Stimulated activated CD4-positive, alpha-beta T cell treated with anti-CD3 and anti-CD28 coated beads, Interleukin-12 subunit alpha, Interleukin-12 subunit beta, amount 100 ng/mL, for 48 hours (primary cell): ENCODE results near the gene CADM2.

Source experiments
- DNase-seq, 3 donors: peaks; one replicate each; pipeline ENCODE4 v3.0.0-alpha.2; 2020; ENCODE audit warnings: low read depth in 2 of 3, low spot score in 1 of 3

Gene CADM2

GRCh38 chr3:85304360-85304964 is 345.7 kb downstream of the CADM2 start:
- DNase-seq, result no peak

GRCh38 chr3:85312331-85312730 is 353.5 kb downstream of the CADM2 start:
- no peak for DNase-seq

GRCh38 chr3:85313380-85313779 is 354.6 kb downstream of the CADM2 start:
- DNase-seq, result no peak

- DNase-seq, result no peak
Measured at GRCh38 chr3:85316252-85316651, 357.5 kb downstream of the CADM2 start.

DNA sequence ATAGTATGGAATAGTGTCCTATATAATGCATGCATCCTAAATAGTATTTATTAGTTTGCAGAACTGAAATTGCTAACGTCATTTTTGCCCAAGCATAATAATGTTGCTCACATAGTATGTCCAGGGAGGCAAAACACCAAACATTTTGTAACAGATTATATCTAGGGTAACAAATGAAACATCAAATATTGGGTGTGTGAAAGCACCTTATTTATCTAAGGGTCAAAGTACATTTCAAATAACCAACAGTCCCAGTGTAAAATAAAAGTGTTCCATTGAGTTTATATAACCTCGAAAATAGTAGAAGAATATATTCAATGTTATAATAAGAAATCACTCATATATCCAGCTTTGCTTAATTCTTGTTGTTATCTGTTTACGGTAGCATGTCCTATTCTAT is 363.1 kb downstream of the CADM2 start:
- no peak for DNase-seq

DNA sequence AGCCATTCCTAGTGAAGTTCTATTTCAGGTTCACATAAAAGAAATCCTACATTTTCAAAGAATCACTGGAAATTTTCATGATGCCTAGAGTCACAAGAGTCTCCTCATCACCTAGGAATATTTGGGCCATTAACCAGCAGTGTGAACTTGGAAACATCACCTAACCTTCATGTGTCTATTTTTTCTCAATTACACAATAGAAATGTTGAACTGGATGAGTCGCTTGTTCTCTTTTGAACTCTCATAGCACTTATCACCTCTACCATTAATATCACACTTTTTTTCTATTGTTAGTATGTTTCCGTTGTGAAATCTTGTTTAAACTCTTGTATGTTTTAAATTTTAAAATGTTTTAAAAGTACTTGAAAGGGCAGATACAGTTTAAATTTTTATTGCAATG is 371.3 kb downstream of the CADM2 start:
- DNase-seq, result no peak

DNA sequence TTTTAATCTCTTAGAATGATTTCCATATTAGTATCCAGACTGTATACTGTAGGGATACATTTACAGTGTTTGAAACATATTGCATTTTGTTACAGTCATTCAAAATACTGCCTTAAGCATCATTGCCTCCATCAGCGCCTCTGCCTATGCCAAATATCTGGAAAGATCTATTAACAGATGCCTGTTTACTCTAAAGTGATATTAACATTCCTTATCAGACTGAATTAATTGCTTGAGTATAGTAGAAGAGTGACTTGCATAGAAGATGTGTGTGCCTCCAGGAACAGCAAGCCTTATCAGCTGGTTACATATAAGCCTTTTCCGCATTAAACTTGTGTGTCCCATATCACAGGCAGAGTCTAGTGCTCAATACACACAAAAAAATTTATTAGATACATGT is 379.1 kb downstream of the CADM2 start:
- no peak for DNase-seq

GRCh38 chr3:85342915-85343314 is 384.1 kb downstream of the CADM2 start:
- no peak for DNase-seq

GRCh38 chr3:85355572-85355971 is 396.8 kb downstream of the CADM2 start:
- no peak for DNase-seq

- no peak for DNase-seq
Measured at GRCh38 chr3:85360742-85361387, 402.1 kb downstream of the CADM2 start.

DNA sequence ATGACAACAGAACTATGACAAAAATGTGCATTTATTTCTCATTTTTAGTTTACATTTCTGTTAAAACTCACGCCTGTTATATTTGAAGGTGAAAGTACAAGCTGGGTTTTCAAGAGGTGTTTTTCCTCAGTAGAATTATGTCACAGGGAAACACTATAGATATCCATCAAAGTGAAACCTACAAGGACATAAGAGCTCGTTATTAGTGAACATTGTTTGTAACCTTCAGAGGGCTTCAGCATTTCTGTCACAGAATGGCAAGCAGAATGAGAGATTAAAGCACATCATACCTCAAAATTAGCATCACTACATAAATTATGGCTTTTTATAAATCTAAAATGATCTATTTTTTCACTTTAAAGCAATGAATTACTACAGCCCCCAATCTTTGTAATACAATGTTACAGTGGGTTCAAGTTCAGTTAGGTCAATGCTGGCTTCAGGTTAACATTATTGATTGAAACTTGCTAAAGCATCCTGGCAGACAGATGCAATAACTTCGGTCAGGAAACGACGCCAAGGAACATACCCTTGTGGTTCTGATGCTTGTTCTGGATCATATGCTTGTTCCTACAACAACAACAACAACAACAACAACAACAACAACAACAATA is 405.6 kb downstream of the CADM2 start:
- no peak for DNase-seq

DNA sequence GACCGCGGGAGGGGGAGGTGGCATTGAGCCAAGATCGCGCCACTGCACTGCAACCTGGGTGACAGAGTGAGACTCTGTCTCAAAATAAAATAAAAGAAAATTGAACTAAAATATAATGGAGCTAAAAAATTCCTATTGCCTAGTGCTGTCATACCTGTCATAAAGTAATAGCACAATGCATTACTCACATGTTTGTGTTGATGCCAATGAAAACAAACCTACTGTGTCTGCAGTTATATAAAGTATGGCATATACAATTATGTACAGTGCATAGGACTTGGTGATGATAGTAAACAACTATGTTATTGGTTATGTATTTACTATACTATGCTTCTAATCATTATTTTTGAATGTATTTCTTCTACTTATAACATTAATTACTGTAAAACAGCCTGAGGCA is 411.6 kb downstream of the CADM2 start:
- no peak for DNase-seq

GRCh38 chr3:85376131-85376530 is 417.3 kb downstream of the CADM2 start:
- no peak for DNase-seq

GRCh38 chr3:85377115-85377514 is 418.3 kb downstream of the CADM2 start:
- no peak for DNase-seq

- no peak for DNase-seq
Measured at GRCh38 chr3:85384372-85384771, 425.6 kb downstream of the CADM2 start.

DNA sequence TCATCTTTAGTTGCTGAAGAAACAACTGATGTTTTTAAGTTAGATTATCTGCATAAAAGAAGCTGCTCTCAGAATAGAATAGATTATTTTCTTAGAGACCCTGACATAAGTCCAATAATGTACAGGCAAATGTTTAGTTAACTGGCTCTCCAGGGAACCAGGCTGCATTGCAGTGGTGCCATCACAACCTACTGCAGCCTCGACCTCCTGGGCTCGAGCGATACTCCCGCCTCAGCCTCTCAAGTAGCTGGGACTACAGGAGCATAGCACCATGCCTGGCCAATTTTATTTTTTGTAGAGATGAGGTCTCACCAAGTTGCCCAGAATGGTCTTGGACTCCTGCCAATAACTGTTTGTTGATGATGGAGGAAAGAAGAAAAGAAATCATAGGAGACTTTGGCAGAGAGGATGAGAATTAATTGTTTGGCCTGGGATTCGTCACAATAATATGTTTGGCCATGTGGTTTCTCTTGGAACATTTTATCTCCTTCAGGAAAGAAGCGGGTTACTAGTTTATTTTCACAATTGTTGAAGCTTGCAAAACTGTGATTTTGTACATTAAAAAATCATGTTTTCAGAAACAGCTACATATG is 429.2 kb downstream of the CADM2 start:
- no peak for DNase-seq

- no peak for DNase-seq
Measured at GRCh38 chr3:85394424-85394823, 435.6 kb downstream of the CADM2 start.

- no peak for DNase-seq
Measured at GRCh38 chr3:85397434-85397833, 438.6 kb downstream of the CADM2 start.

- DNase-seq, result no peak
Measured at GRCh38 chr3:85426121-85426520, 467.3 kb downstream of the CADM2 start.

DNA sequence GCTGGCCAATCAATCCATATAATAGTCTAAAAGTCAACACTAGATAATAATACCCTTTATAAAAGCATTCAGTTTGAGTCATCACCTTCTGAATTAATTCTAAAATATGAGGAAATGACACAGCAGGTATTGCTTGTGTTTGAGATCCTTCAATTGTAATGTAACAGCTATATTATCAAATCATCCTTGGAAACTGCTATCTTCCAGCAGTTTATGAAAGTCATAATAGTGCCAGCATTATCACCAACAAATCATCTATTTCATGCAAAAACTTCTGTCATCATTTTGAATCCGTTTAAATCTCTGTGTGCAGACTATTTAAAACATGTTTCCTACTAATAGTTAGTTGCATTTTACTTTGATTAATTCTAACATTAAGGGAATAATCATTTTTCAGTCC is 468.7 kb downstream of the CADM2 start:
- DNase-seq, result no peak

GRCh38 chr3:85432081-85432480 is 473.3 kb downstream of the CADM2 start:
- no peak for DNase-seq

GRCh38 chr3:85433319-85433718 is 474.5 kb downstream of the CADM2 start:
- DNase-seq, result no peak
